Keratinocyte (primary cell): Measurements from ENCODE around the gene TTYH1.

Experiments used
- CTCF ChIP-seq, 3 experiments: IDR thresholded peaks in 1 of 3; conservative IDR thresholded peaks in 1 of 3; optimal IDR thresholded peaks in 1 of 3; 2 replicates in 2 of 3; 3 replicates in 1 of 3; pipeline versions ENCODE3 to v1.5.1; 2011; ENCODE audit warnings: low read length in 3 of 3, mild to moderate bottlenecking in 3 of 3, moderate library complexity in 2 of 3, control low read depth in 1 of 3, inconsistent platforms in 1 of 3; ENCODE audit not compliant: insufficient read depth in 2 of 3; ENCODE audit errors: extremely low read depth in 1 of 3
- EZH2 ChIP-seq: IDR thresholded peaks from one replicate; pipeline ENCODE4 v1.6.1; 2012; ENCODE audit warnings: inconsistent platforms, mild to moderate bottlenecking, low read length, moderate library complexity

DNA sequence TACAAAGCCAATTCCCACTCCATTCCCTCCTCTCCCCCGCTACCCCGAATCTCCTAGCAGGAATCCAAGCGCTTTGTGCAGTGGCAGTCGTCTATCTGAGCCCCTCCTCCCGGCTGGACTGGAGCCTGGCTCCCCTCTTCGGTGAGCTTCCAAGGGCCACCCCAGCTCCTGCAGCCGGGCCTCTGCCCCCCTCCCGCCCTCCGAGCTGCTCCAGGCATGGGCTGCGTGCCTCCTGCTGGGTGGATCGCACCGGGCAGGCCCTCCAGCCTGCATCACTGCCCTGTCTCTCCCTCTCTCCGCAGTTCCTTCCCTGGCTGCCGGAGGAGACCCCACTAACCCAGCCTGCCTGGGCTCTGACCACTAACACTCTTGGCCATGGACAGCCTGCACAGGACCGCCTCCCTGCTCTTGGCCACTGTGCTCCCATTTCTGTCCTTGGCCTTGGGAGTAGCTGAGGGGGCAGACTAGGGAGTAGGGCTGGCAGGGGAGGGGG is 20.8 kb downstream of the TTYH1 start:
- TF ChIP-seq EZH2: no peak
- TF ChIP-seq CTCF (optimal IDR thresholded peaks at IDR 0.05 in 1 of 3, IDR thresholded peaks at IDR 0.05 in 1 of 3, conservative IDR thresholded peaks at IDR 0.05 in 1 of 3; ENCODE audit: extremely low read depth in 1 of 3, insufficient read depth in 2 of 3, low read length in 3 of 3): no peak
